Caco-2 (cell line): ENCODE data around the gene PFKFB2. TPM values are rescaled to one million over a fixed set of nuclear protein-coding genes. Genes with fewer than 3 reads are reported as not detected.
A peak's percentile ranks its signal among the peaks of the same experiment; 100 is the strongest.

Experiments
- BruUV-seq: library from RNA; stranded (reverse); fragments of 400-500 nt; replicated peaks from 2 replicates; lab custom pipeline; 2021; lab: Mats Ljungman, UMichigan
- CTCF ChIA-PET: fragments of 300-600 bp; sonication (Branson Sonifier 250); formaldehyde crosslinking; loops from one replicate; lab custom pipeline; 2022; ENCODE audit warnings: antibody characterized with exemption; lab: Charles Lee
- POLR2A ChIA-PET: fragments of 300-600 bp; sonication (Branson Sonifier 250); formaldehyde crosslinking; loops from one replicate; lab custom pipeline; 2022; ENCODE audit warnings: antibody characterized with exemption; lab: Charles Lee
- DNase-seq, 2 experiments: peaks; one replicate each; pipeline versions ENCODE4 v3.0.0 to v3.0.0-alpha.2; 2020 to 2022
- H3K27me3 ChIP-seq: replicated peaks from 2 replicates; pipeline ENCODE4 v1.6.0; 2011; ENCODE audit warnings: low read length; ENCODE audit not compliant: control insufficient read depth, insufficient read depth
- H3K36me3 ChIP-seq: 2 replicates; pipeline ENCODE4 v1.5.1; 2011; ENCODE audit warnings: low read length; ENCODE audit not compliant: control insufficient read depth, insufficient read depth
- H3K4me1 ChIP-seq: fragments of 250-450 bp; sonication (Bioruptor Pico); 2 replicates; pipeline ENCODE4 v1.5.1; 2020; ENCODE audit warnings: mild to moderate bottlenecking
- H3K4me3 ChIP-seq: 2 replicates; pipeline ENCODE4 v1.5.1; 2011; ENCODE audit warnings: low read depth, mild to moderate bottlenecking, control low read depth, low read length
- H3K9me3 ChIP-seq: fragments of 250-450 bp; sonication (Bioruptor Pico); 2 replicates; pipeline ENCODE4 v1.5.1; 2020; ENCODE audit warnings: mild to moderate bottlenecking, moderate library complexity
- H3K27ac Mint-ChIP-seq: one replicate; pipeline ENCODE4 v1.8.0; 2022; ENCODE audit warnings: mixed read lengths; ENCODE audit not compliant: unreplicated experiment
- H3K27me3 Mint-ChIP-seq: one replicate; pipeline ENCODE4 v1.8.0; 2022; ENCODE audit warnings: mixed read lengths; ENCODE audit not compliant: insufficient read depth, unreplicated experiment
- H3K36me3 Mint-ChIP-seq: one replicate; pipeline ENCODE4 v1.8.0; 2022; ENCODE audit warnings: mild to moderate bottlenecking, mixed read lengths; ENCODE audit not compliant: insufficient read depth, unreplicated experiment
- H3K4me1 Mint-ChIP-seq: one replicate; pipeline ENCODE4 v1.8.0; 2022; ENCODE audit warnings: low read depth, mixed read lengths; ENCODE audit not compliant: unreplicated experiment
- H3K4me3 Mint-ChIP-seq: one replicate; pipeline ENCODE4 v1.8.0; 2022; ENCODE audit warnings: mild to moderate bottlenecking, moderate library complexity, mixed read lengths; ENCODE audit not compliant: unreplicated experiment
- H3K9me3 Mint-ChIP-seq: one replicate; pipeline ENCODE4 v1.8.0; 2022; ENCODE audit warnings: mixed read lengths; ENCODE audit not compliant: unreplicated experiment
- CTCF ChIP-seq, 2 experiments: fragments of 200-600 bp in 1 of 2; IDR thresholded peaks; 1 replicate in 1 of 2; 2 replicates in 1 of 2; pipeline versions ENCODE4 v1.5.1 to v1.8.0; 2011 to 2022; ENCODE audit warnings: antibody characterized with exemption in 1 of 2, control low read depth in 1 of 2, inconsistent platforms in 1 of 2, low read depth in 1 of 2, low read length in 1 of 2, mild to moderate bottlenecking in 1 of 2, moderate library complexity in 1 of 2; ENCODE audit not compliant: insufficient read depth in 1 of 2, severe bottlenecking in 1 of 2, unreplicated experiment in 1 of 2
- intact Hi-C: fragments of 100-400 bp; cut with micrococcal nuclease; formaldehyde crosslinking; loops from one replicate; pipeline ENCODE4 v1.10.0; 2022; ENCODE audit not compliant: unreplicated experiment
- total RNA-seq: library from RNA; stranded (reverse); gene quantifications from 2 replicates; pipeline ENCODE4 v1.2.3, GENCODE V29; 2022

Gene PFKFB2
- total RNA-seq, 1 experiment from 2014 or later: 38.9 TPM

GRCh38 chr1:207017615-207018559 is 35.2 kb upstream of the PFKFB2 start:
- intact Hi-C loops: no loop called here
- peaks cover 32% of the 10 kb centered on the region for H3K4me1 ChIP-seq
- Mint-ChIP-seq H3K36me3 (peaks cover 11% of the 10 kb centered on the region), H3K4me3 (no peak overlapping the region), H3K9me3 (no peaks in the 10 kb centered on the region), H3K4me1 (peaks cover 31% of the 10 kb centered on the region), H3K27ac (no peak overlapping the region), H3K27me3 (no peaks in the 10 kb centered on the region)
- peaks cover 7% of the 10 kb centered on the region; the same call in 1 of the 2 replicates for H3K36me3 ChIP-seq
- H3K4me3 ChIP-seq: no peak overlapping the region
- BruUV-seq: no TSS peak
- TF ChIP-seq CTCF (IDR thresholded peaks at IDR 0.05; ENCODE audit: insufficient read depth in 1 of 2, low read depth in 1 of 2, low read length in 1 of 2, severe bottlenecking in 1 of 2, unreplicated experiment in 1 of 2): no peak
- CTCF ChIA-PET: no interaction called here
- H3K27me3 ChIP-seq: no peaks in the 10 kb centered on the region
- no peak for DNase-seq
- POLR2A ChIA-PET: interaction anchor here (4.6 kb wide), 1 partner anchor 15 kb away, joined by 25 read pairs; the partner anchor contains the start of gene C1orf116
- no peaks in the 10 kb centered on the region for H3K9me3 ChIP-seq

- Mint-ChIP-seq H3K27ac (peak overlapping the region; percentile 64), H3K4me3 (no peak overlapping the region), H3K36me3 (peaks cover 19% of the 10 kb centered on the region), H3K9me3 (no peaks in the 10 kb centered on the region), H3K27me3 (no peaks in the 10 kb centered on the region), H3K4me1 (peaks cover 31% of the 10 kb centered on the region)
- H3K4me1 ChIP-seq: peaks cover 32% of the 10 kb centered on the region
- TF ChIP-seq CTCF (IDR thresholded peaks at IDR 0.05; ENCODE audit: insufficient read depth in 1 of 2, low read depth in 1 of 2, low read length in 1 of 2, severe bottlenecking in 1 of 2, unreplicated experiment in 1 of 2): no peak
- intact Hi-C loops: no loop called here
- peaks cover 9% of the 10 kb centered on the region; the same call in 1 of the 2 replicates for H3K36me3 ChIP-seq
- no TSS peak for BruUV-seq
- ChIA-PET CTCF (interaction anchor here (2.4 kb wide), 1 partner anchor 14 kb away, joined by 11 read pairs; the partner anchor contains the start of gene C1orf116), POLR2A (interaction anchor here (4.6 kb wide), 1 partner anchor 14 kb away, joined by 25 read pairs; the partner anchor contains the start of gene C1orf116)
- H3K9me3 ChIP-seq: no peaks in the 10 kb centered on the region
- no peak overlapping the region for H3K4me3 ChIP-seq
- DNase-seq: no peak
- H3K27me3 ChIP-seq: no peaks in the 10 kb centered on the region
These were observed 34.4 kb upstream of the PFKFB2 start for GRCh38 chr1:207018707-207019106.

GRCh38 chr1:207019161-207019560 is 33.9 kb upstream of the PFKFB2 start:
- DNase-seq: no peak
- Mint-ChIP-seq H3K4me3 (no peak overlapping the region), H3K27me3 (no peaks in the 10 kb centered on the region), H3K36me3 (peaks cover 23% of the 10 kb centered on the region), H3K27ac (peak overlapping the region; percentile 64), H3K9me3 (no peaks in the 10 kb centered on the region), H3K4me1 (peaks cover 33% of the 10 kb centered on the region)
- POLR2A ChIA-PET: interaction anchor here (0.8 to 4.6 kb wide), 2 partner anchors 8 to 13 kb away, joined by 3 to 25 read pairs; partner anchors contain the start of gene C1orf116
- Histone ChIP-seq H3K9me3 (no peaks in the 10 kb centered on the region), H3K4me3 (no peak overlapping the region), H3K4me1 (peaks cover 37% of the 10 kb centered on the region), H3K27me3 (no peaks in the 10 kb centered on the region), H3K36me3 (peaks cover 10% of the 10 kb centered on the region; the same call in 1 of the 2 replicates)
- intact Hi-C loops: no loop called here
- CTCF ChIA-PET: interaction anchor here (2.4 kb wide), 1 partner anchor 14 kb away, joined by 11 read pairs; the partner anchor contains the start of gene C1orf116
- no TSS peak for BruUV-seq
- TF ChIP-seq CTCF (IDR thresholded peaks at IDR 0.05; ENCODE audit: insufficient read depth in 1 of 2, low read depth in 1 of 2, low read length in 1 of 2, severe bottlenecking in 1 of 2, unreplicated experiment in 1 of 2): no peak
